Astrocyte (in vitro differentiated cells and primary cell): ENCODE data around the gene HOMEZ. TPM values are rescaled to one million over a fixed set of nuclear protein-coding genes. Genes with fewer than 3 reads are reported as not detected.

Experiments used
- DNase-seq: peaks from one replicate; pipeline ENCODE4 v3.0.0-alpha.2; 2010; ENCODE audit warnings: low read depth
- FAIRE-seq: peaks from 2 replicates; lab custom pipeline; 2011; peaks lifted over from hg19 to GRCh38; lab: Jason Lieb, UNC
- H2AFZ ChIP-seq: 2 replicates; pipeline ENCODE4 v1.6.0; 2012; ENCODE audit warnings: low read depth, low read length, inconsistent platforms
- H3K27ac ChIP-seq: 2 replicates; pipeline ENCODE4 v1.5.1; 2011; ENCODE audit warnings: low read depth, low read length, inconsistent platforms
- H3K27me3 ChIP-seq: 2 replicates; pipeline ENCODE4 v1.6.0; 2011; ENCODE audit warnings: low read length, inconsistent platforms; ENCODE audit not compliant: insufficient read depth
- H3K36me3 ChIP-seq: 2 replicates; pipeline ENCODE4 v1.5.1; 2011; ENCODE audit warnings: low read length, inconsistent platforms; ENCODE audit not compliant: insufficient read depth
- H3K4me1 ChIP-seq: 2 replicates; pipeline ENCODE4 v1.5.1; 2011; ENCODE audit warnings: low read length, inconsistent platforms; ENCODE audit not compliant: insufficient read depth
- H3K4me2 ChIP-seq: 2 replicates; pipeline ENCODE4 v1.6.0; 2012; ENCODE audit warnings: low read length, inconsistent platforms
- H3K4me3 ChIP-seq: 2 replicates; pipeline ENCODE4 v1.5.1; 2011; ENCODE audit warnings: low read depth, mild to moderate bottlenecking, low read length, inconsistent platforms; ENCODE audit not compliant: insufficient read depth
- H3K79me2 ChIP-seq: 2 replicates; pipeline ENCODE4 v1.6.0; 2012; ENCODE audit warnings: mild to moderate bottlenecking, low read length, inconsistent platforms; ENCODE audit not compliant: insufficient read depth
- H3K9ac ChIP-seq: 2 replicates; pipeline ENCODE4 v1.6.0; 2012; ENCODE audit warnings: mild to moderate bottlenecking, low read length, inconsistent platforms
- H3K9me3 ChIP-seq: 2 replicates; pipeline ENCODE4 v1.5.1; 2012; ENCODE audit warnings: low read depth, mild to moderate bottlenecking, low read length, inconsistent platforms; ENCODE audit not compliant: insufficient read depth
- H4K20me1 ChIP-seq: 2 replicates; pipeline ENCODE4 v1.6.0; 2012; ENCODE audit warnings: low read length, inconsistent platforms; ENCODE audit not compliant: insufficient read depth
- H3K27ac Mint-ChIP-seq: one replicate; pipeline ENCODE4 v1.8.0; 2021; ENCODE audit warnings: mild to moderate bottlenecking, mixed read lengths; ENCODE audit not compliant: unreplicated experiment
- H3K27me3 Mint-ChIP-seq: one replicate; pipeline ENCODE4 v1.8.0; 2021; ENCODE audit warnings: low read depth, mixed read lengths; ENCODE audit not compliant: unreplicated experiment
- H3K36me3 Mint-ChIP-seq: one replicate; pipeline ENCODE4 v1.8.0; 2021; ENCODE audit warnings: low read depth, mixed read lengths; ENCODE audit not compliant: unreplicated experiment
- H3K4me1 Mint-ChIP-seq: one replicate; pipeline ENCODE4 v1.8.0; 2021; ENCODE audit warnings: low read depth, mixed read lengths; ENCODE audit not compliant: unreplicated experiment
- H3K4me3 Mint-ChIP-seq: one replicate; pipeline ENCODE4 v1.8.0; 2021; ENCODE audit warnings: mild to moderate bottlenecking, moderate library complexity, mixed read lengths; ENCODE audit not compliant: unreplicated experiment
- H3K9me3 Mint-ChIP-seq: one replicate; pipeline ENCODE4 v1.8.0; 2021; ENCODE audit warnings: mild to moderate bottlenecking, mixed read lengths; ENCODE audit not compliant: unreplicated experiment
- CTCF ChIP-seq: IDR thresholded peaks from 2 replicates; pipeline ENCODE4 v1.5.1; 2011; ENCODE audit warnings: low read depth, mild to moderate bottlenecking, inconsistent platforms, low read length, moderate library complexity; ENCODE audit not compliant: insufficient read depth
- EZH2 ChIP-seq: IDR thresholded peaks from 2 replicates; pipeline ENCODE4 v1.6.1; 2012; ENCODE audit warnings: mild to moderate bottlenecking, low read length, inconsistent platforms; ENCODE audit not compliant: insufficient read depth
- total RNA-seq: library from RNA; stranded (reverse); gene quantifications from 2 replicates; pipeline ENCODE4 v1.2.1, GENCODE V29; 2021

The HOMEZ gene
- total RNA-seq, 1 donor from 2014 or later: 16.6 TPM

GRCh38 chr14:23297611-23298277 lies 11.8 kb upstream of the HOMEZ start:
- Mint-ChIP-seq H3K9me3 (no peaks in the 10 kb centered on the region), H3K4me3 (no peak overlapping the region), H3K36me3 (peaks cover 6% of the 10 kb centered on the region), H3K4me1 (peaks cover 20% of the 10 kb centered on the region), H3K27ac (no peak overlapping the region), H3K27me3 (peaks cover 14% of the 10 kb centered on the region)
- no peak for DNase-seq
- Histone ChIP-seq H3K27ac (no peak overlapping the region), H3K27me3 (peaks cover 8% of the 10 kb centered on the region), H3K9me3 (no peaks in the 10 kb centered on the region), H4K20me1 (no peaks in the 10 kb centered on the region), H3K9ac (no peak overlapping the region), H2AFZ (no peak overlapping the region), H3K4me2 (no peak overlapping the region), H3K36me3 (no peaks in the 10 kb centered on the region), H3K79me2 (peaks cover 5% of the 10 kb centered on the region), H3K4me3 (no peak overlapping the region), H3K4me1 (peaks cover 15% of the 10 kb centered on the region)
- TF ChIP-seq EZH2: no peak
- no peak for TF ChIP-seq CTCF
- no peak for FAIRE-seq

GRCh38 chr14:23297096-23297495 lies 11.2 kb upstream of the HOMEZ start:
- H3K27me3 ChIP-seq: peaks cover 8% of the 10 kb centered on the region
- H3K9me3 Mint-ChIP-seq: no peaks in the 10 kb centered on the region
- TF ChIP-seq EZH2 (no peak), CTCF (no peak)
- H3K4me1 ChIP-seq: peaks cover 15% of the 10 kb centered on the region
- H2AFZ ChIP-seq: no peak overlapping the region
- H3K27ac ChIP-seq: no peak overlapping the region
- H4K20me1 ChIP-seq: no peaks in the 10 kb centered on the region
- no peak for FAIRE-seq
- no peak overlapping the region for H3K9ac ChIP-seq
- no peak overlapping the region for H3K4me3 Mint-ChIP-seq
- H3K79me2 ChIP-seq: peaks cover 5% of the 10 kb centered on the region
- H3K9me3 ChIP-seq: no peaks in the 10 kb centered on the region
- H3K27me3 Mint-ChIP-seq: peaks cover 14% of the 10 kb centered on the region
- DNase-seq: no peak
- no peak overlapping the region for H3K4me2 ChIP-seq
- H3K27ac Mint-ChIP-seq: no peak overlapping the region
- no peak overlapping the region for H3K4me3 ChIP-seq
- no peaks in the 10 kb centered on the region for H3K36me3 ChIP-seq
- H3K4me1 Mint-ChIP-seq: peaks cover 20% of the 10 kb centered on the region
- H3K36me3 Mint-ChIP-seq: peaks cover 6% of the 10 kb centered on the region

GRCh38 chr14:23296012-23296777 lies 10.3 kb upstream of the HOMEZ start:
- DNase-seq (no peak), FAIRE-seq (no peak)
- H3K4me1 ChIP-seq: peaks cover 15% of the 10 kb centered on the region
- no peak overlapping the region for H2AFZ ChIP-seq
- H4K20me1 ChIP-seq: no peaks in the 10 kb centered on the region
- H3K36me3 Mint-ChIP-seq: peaks cover 6% of the 10 kb centered on the region
- peaks cover 8% of the 10 kb centered on the region for H3K27me3 ChIP-seq
- H3K79me2 ChIP-seq: peaks cover 5% of the 10 kb centered on the region
- H3K27ac Mint-ChIP-seq: no peak overlapping the region
- no peaks in the 10 kb centered on the region for H3K36me3 ChIP-seq
- no peaks in the 10 kb centered on the region for H3K9me3 Mint-ChIP-seq
- no peak for TF ChIP-seq EZH2
- no peak for TF ChIP-seq CTCF
- H3K4me1 Mint-ChIP-seq: peaks cover 20% of the 10 kb centered on the region
- H3K9ac ChIP-seq: no peak overlapping the region
- no peak overlapping the region for H3K4me2 ChIP-seq
- H3K4me3 ChIP-seq: no peak overlapping the region
- peaks cover 22% of the 10 kb centered on the region for H3K27me3 Mint-ChIP-seq
- no peak overlapping the region for H3K4me3 Mint-ChIP-seq
- no peak overlapping the region for H3K27ac ChIP-seq
- no peaks in the 10 kb centered on the region for H3K9me3 ChIP-seq
